AG10803 (cell line): ENCODE measurements around the gene HOXA1.

Experiments
- DNase-seq: peaks from one replicate; pipeline ENCODE4 v3.0.0; 2010; ENCODE audit warnings: low read depth
- H3K4me3 ChIP-seq: 2 replicates; pipeline ENCODE4 v1.5.1; 2011; ENCODE audit warnings: mild to moderate bottlenecking, low read length, control low read depth
- CTCF ChIP-seq: conservative IDR thresholded peaks from 2 replicates; pipeline ENCODE4 v1.5.1; 2011; ENCODE audit warnings: mild to moderate bottlenecking, low read length, control low read depth, inconsistent platforms

HOXA1 gene

DNA sequence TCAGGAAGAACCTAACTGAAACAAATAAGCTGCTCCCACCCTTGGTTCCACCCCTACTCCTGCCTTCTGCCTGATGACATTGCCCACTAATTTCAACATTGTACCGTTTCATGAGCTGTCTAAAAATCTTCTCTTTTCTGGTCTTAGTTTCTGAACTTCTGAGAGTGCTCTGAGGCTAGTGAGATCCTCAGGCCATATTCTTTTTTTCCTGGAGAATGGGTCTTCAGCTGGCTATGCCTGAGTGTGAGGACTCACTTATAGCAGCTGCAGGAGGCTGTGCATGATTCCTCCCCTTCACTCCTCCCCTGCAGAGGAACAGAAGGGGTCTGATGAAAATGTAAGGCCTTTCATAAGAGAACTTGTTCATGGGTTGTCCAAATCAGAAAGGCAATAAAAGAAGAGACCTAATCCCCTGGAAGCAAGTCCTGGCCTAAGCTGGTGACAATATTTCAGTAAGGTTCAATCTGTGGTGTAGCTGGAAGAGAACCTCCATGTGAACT is 23.7 kb upstream of the HOXA1 start:
- H3K4me3 ChIP-seq: no peak overlapping the region
- no peak for TF ChIP-seq CTCF
- DNase-seq: no peak

- no peak overlapping the region for H3K4me3 ChIP-seq
- no peak for DNase-seq
- no peak for TF ChIP-seq CTCF
Observed at GRCh38 chr7:27118580-27118979, 22.8 kb upstream of the HOXA1 start.

GRCh38 chr7:27117887-27118491 is 22.2 kb upstream of the HOXA1 start:
- DNase-seq: no peak
- H3K4me3 ChIP-seq: no peak overlapping the region
- TF ChIP-seq CTCF: no peak

DNA sequence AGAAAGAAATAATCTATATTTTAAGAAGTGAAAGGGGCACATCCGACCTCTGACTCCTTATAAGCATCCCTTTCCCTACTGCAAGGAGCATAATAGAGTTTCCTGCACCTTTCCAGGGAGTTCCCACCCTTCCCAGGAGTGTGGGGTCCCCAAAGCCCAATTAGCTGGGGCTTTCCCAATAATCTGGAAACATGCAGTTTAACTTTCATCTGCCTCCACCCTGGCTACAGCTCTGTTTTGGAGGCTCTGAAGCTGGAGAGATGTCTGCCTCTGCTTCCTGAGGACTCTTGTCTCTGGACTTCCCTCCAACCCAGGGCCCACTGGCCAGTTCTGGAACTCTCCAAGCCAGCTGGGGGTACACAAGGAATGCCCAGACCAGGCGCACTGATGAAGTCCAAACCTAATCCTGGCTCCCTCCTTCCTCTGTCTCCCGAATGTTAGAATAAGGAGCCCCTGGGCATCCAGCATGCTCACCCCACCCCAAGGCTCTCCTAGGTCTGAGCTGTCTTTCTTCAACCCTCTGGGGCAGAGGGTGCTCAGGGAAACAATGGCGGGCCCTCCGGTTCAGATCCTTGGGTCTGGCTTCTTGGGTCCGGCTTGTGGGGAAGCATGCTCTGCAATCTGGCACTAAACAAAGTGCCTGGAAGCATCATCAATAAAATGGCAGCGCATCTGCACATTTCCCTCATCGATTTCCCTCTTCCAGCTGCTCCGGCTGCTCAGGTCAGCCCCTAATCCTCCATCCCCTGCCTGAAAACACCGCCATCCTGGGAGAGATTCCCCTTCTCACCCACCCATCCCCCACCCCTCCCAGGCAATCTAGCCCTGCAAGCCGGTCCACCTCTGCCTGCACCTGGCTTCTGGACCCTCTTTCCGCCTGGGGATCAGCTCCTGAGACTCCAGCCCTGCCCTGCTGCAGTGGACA is 21.4 kb upstream of the HOXA1 start:
- TF ChIP-seq CTCF: no peak
- no peak for DNase-seq
- H3K4me3 ChIP-seq: no peak overlapping the region

- DNase-seq: no peak
- TF ChIP-seq CTCF: no peak
- no peak overlapping the region for H3K4me3 ChIP-seq
Observed at GRCh38 chr7:27116031-27116961, 20.5 kb upstream of the HOXA1 start.

DNA sequence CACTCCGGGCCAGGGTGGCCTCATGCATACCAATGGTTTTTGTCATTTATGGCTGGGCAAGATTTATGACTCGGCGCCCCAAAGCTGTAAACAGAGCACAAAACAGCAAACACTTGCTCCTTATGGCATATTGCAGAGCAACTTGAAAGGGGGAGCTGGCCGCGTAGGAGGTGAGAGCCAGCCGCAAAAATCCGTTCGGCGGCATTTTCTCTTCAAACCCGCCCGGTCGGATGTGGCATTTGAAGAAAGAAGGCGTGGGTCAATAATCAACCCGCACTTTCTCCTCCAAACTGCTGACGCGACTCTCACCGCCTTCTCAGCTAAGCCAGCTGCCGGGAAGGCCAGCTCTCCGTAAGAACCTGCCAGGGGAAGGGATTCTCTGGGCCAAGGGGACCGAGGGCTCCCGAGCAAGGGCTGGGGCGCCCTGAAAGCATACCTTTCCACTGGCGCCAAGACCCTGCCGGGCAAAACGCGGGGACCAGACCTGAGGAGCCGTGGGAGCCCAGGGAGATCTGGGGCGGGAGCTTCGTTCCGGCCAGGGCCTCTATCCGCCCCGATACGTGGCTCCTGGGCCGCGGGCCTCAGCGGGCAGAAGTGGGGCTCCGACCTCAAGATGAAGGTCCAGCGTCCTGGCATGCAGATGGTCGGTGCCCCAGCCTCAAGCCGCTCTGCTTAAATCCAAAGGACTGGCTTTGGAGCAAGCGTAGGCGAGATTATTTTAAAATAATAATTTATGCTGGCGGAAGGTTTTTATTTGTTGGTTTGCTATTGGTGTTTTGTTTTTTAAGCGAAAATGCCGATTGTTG is 19.6 kb upstream of the HOXA1 start:
- DNase-seq: no peak
- no peak overlapping the region for H3K4me3 ChIP-seq

More for the DNA sequence above, 19.6 kb upstream of the HOXA1 start:
- no peak for TF ChIP-seq CTCF
